ENCODE measurements around the gene CYB5RL.
"Not testable (repeated sequence)": the region's sequence is repeated elsewhere in the genome, so short reads cannot be mapped to it uniquely, and the experiment has no call there.

CYB5RL gene

GRCh38 chr1:54199765-54200518, at the start of gene CYB5RL, which contains the start of gene MRPL37:
CYB5RL (minus strand) TSS chr1:54200030; CDS start chr1:54195616, 4,414 bp downstream.
MRPL37 (plus strand) TSS chr1:54200167; CDS start chr1:54200244, 77 bp downstream.
- peak; percentile 80 to 89 for DNase-seq (ENCODE audit: low read depth in 2 of 2)

GRCh38 chr1:54248966-54249365, 49.1 kb upstream of the CYB5RL start:
- no peak for DNase-seq (ENCODE audit: low read depth in 2 of 2)

DNA sequence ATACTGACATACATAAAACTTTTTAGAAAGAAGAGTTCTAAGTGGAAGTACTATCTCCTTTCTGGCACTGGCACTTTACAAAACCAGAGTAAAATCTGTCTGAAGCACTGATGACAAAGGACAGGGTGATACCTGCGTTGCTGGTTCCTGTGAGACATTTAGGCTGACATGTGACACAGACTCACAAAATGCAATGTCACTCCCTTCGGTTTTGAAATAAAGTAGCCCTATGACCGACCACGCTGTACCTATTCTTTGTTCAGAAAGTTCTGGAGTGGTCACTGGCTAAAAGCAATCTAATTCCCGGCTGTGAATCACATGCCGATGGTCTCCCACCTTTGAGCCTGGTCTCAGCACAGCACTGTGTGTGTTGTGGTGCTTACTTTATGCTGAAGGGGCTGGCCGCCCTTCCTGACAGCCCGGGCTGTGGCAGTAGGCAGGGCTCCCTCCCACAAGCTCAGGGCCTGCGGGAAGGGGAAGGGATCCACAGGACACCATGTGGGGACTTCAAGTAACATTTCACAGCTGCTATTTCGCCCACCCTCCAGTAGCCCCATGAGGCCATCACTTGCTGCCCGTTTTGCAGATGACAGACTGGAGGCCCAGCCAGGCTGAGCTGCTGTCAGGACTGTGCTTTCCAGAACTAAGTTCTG, 48.2 kb upstream of the CYB5RL start:
- DNase-seq (ENCODE audit: low read depth in 2 of 2), result no peak

DNA sequence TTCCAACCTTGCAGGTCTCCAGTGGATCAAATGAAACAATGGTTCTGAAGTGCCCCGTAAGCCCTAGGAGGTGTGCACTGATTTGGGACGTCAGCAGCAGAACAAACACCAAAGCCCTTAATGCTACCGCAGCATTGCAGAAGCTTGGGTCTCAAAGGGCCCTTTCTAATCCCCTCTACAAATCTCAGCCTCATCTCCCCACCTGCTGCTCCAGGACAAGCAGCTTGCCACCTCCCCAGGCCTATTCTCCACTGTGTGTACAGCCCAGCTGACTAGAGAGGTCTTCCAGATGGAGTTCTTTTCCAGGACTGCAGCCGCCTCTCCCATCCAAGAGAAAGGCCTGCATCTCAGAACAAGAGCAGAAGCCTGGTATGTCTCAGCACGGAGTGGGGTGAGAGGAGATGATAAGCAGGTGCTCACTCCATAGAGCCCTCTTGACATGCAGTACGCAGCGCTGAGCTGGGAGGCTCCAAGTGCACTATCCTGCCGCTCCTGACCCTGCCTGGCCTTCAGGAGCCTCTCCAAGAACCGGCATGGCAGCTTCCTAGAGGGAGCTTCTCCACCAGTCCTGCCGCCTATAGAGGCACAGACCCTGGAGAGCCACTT, 46.4 kb upstream of the CYB5RL start:
- DNase-seq (ENCODE audit: low read depth in 2 of 2), result no peak

GRCh38 chr1:54245501-54245900, 45.7 kb upstream of the CYB5RL start:
- no peak for DNase-seq (ENCODE audit: low read depth in 2 of 2)

DNA sequence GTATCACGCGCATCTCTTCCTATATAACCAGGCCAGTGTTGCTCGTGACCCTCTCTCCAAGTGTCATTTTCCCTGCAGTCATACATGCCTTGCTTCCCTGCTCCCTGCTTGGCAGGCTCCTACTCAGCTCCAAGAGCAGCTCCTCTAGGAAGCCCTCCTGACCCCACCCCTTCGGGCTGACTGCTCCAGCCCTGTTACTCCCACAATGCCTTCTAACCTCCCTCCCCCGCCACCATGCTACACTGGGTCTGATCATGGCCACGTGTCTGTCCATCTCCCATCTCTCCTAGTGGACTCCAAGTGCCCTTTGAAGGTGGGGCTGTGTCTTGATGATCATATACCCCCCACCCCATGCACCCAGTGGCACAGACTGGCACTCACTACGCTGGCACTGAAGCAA, 44.8 kb upstream of the CYB5RL start:
- DNase-seq (ENCODE audit: low read depth in 2 of 2), result no peak

GRCh38 chr1:54243022-54243421, 43.2 kb upstream of the CYB5RL start:
- DNase-seq (ENCODE audit: low read depth in 2 of 2), result no peak

DNA sequence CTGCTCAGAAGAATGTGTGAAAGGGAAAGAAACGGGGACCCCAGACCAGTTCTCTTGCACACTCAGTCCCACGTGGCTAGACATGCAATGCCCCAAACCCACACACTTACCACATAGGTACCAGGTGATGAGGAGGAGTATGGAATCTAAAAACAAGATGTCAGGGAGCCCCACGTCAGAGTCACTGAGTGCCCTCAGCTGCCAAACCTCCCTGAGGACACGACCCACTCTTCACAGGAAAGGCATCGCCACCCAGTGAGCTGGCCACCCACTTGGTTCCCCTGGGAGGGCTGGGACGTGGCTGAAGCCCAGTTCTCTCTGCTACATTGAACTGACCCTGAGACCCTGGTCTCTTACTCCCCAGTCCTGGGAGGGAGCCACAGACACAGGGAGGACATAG, 41.5 kb upstream of the CYB5RL start:
- DNase-seq (ENCODE audit: low read depth in 2 of 2), result no peak

GRCh38 chr1:54240741-54241335, 41.0 kb upstream of the CYB5RL start:
- no peak for DNase-seq (ENCODE audit: low read depth in 2 of 2)

DNA sequence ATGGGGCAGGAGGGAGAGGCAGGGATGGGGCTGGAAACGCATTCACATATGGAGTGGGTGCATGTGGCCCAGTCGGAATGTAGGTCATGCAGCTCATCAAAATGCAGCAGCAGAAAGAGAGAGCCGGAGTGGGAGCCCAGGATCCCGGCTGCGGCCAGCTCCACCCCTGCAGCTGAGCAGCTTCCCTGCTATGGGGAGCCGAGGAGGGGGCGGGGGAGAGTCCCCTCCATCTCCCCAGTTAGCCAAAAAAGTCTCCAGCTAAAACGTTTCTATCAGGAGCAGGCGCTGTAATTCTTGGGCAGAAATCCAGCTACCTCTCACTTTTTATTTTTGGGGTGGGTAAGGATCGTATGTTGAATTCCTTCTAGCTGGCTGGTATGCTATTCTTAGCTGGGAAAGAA, 39.8 kb upstream of the CYB5RL start:
- no peak for DNase-seq (ENCODE audit: low read depth in 2 of 2)

- no peak for DNase-seq (ENCODE audit: low read depth in 2 of 2)
Observed at GRCh38 chr1:54239035-54239383, 39.2 kb upstream of the CYB5RL start.

- DNase-seq (ENCODE audit: low read depth in 2 of 2), result no peak
Observed at GRCh38 chr1:54238353-54239034, 38.7 kb upstream of the CYB5RL start.

DNA sequence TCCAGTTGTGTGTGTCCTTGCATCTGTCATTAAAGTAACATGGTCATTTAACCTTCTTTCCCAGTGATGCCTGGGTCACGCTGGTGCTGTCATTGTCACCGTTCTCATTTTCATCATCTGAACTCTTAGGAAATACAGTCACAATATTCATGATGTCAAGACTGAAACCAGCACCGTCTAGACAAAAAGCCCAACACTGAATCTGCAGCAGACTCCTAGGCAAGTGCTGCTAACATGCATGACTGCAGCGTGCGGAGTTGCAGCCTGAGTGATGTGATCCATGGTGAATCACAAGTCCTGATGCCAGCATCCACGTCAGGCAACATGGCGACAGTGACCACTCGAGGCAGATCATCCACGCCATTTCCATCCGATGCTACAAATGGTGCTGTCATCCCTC, 37.8 kb upstream of the CYB5RL start:
- DNase-seq (ENCODE audit: low read depth in 2 of 2), result no peak

DNA sequence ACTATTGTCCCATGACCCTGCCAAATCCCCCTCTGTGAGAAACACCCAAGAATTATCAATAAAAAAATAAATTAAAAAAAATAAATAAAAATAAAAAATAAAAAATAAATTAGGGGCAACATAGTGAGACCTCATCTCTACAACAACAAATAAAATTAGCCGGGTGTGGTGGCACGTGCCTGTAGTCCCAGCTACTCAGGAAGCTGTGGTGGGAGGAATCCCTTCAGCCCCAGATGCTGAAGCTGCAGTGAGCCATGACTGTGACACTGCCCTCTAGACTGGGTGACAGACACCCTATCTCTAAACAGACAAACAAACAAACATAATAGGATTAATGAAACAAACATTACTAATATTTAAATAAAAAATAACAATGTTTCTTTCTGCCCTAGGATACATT, 34.5 kb upstream of the CYB5RL start:
- DNase-seq (ENCODE audit: low read depth in 2 of 2), result no peak

DNA sequence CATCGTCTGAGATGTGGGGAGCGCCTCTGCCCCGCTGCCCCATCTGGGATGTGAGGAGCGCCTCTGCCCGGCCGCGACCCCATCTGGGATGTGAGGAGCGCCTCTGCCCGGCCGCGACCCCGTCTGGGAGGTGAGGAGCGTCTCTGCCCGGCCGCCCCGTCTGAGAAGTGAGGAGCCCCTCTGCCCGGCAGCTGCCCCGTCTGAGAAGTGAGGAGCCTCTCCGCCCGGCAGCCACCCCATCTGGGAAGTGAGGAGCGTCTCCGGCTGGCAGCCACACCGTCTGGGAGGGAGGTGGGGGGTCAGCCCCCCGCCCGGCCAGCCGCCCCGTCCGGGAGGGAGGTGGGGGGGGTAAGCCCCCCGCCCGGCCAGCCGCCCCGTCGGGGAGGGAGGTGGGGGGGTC, 33.4 kb upstream of the CYB5RL start:
- DNase-seq (ENCODE audit: low read depth in 2 of 2), result not testable (repeated sequence)

DNA sequence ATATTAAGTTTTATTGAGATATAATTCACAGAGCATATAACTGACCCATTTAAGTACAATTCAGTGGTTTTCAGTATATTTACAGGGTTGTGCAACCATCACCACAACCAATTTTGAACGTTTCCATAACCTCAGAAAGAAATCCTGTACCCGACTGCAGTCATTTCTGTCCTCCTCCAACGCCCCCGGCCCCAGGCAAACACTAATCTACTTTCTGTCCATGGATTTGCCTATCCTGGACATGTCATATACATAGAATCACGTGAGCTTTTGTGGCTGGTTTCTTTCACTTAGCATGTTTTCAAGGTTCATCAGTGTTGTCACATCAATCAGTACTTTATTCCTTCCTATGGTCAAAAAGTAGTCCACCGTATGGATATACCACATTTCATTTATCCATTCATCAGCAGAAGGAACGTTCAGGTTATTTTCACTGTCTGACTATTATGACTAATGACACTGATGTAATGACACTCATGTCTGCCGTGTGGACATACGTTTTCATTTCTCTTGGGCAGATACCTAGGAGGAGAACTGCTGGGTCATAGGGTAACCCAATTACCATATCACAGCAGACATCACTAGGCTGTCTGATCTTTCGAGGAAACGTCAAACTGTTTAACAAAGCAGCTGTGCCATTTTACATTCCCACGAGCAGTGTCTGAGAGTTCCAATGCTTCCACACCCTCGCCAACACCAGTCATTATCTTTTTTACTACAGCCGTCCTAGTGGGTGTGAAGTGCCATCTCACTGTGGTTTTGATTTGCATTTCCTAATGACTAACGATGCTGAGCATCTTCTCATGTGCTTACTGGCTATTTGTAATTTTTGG, 30.9 kb upstream of the CYB5RL start:
- DNase-seq (ENCODE audit: low read depth in 2 of 2), result peak; percentile 51 to 65

- DNase-seq (ENCODE audit: low read depth in 2 of 2), result peak; percentile 20 to 36
Observed at GRCh38 chr1:54229281-54229891, 29.6 kb upstream of the CYB5RL start.

DNA sequence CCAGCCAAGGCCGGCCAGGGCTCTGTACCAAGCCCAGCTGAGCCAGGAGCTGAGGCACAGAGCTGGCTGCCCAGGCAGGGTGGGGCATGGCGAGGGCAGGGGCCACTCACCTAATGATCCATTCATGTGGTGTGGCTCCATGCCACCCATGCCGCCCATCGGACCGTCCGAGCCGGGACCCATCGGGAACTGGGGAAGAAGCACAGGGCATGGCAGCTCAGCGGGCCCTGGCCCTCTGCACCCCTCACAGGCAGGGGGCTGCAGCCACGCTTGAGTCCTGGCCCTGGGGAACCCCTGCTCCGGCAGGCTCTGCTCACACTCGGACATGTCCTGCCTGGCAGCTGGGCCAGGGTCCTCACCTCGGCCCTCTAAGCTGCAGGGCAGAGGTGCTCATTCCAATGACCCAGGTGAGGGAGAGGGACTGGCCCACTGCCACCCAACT, 28.8 kb upstream of the CYB5RL start:
- no peak for DNase-seq (ENCODE audit: low read depth in 2 of 2)

DNA sequence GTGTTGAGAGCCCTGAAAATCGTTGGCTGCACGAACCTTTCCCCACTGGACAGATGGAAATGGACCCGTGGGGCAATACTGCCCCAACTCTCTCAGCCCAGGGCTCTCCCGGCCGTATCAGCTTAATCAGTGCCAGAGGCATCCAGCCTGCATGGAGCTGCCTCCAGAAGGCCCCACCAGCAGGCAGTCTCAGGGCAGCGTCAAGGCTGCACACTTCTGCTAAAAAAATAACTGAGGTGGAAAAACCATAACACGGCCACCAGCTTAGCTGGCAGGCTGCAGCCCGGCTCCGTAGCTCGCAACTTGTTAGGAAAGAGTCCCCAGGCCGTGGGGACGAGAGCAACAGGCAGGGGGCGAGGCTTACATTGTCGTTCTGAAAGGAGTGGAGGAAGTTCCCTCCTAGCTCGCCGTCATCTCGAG, 28.1 kb upstream of the CYB5RL start:
- no peak for DNase-seq (ENCODE audit: low read depth in 2 of 2)

DNA sequence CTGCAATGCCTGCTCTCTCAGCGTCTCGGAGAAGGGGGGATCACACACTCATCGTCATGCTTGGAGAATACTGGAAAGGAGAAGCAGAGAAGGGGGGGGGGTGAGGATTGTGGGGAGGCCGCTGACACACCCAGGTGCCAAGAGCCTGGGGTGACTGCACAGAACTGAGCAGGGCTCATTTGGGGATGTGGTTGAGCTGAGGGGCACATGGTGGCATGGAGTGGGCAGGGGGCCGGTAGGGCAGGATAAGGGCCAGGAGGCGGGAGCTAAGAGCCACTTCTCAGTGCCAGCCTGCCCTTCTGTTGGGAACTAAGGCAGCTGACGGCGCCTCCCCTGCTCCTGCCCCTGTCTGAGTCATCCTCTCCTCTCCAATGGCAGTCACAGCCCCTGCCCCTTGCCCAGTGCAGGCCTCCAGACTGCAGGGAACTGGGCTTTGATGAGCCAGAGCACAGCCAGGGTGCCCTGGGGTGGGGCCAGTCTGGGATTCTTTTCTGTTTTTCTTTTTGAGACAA, 27.3 kb upstream of the CYB5RL start:
- DNase-seq (ENCODE audit: low read depth in 2 of 2), result no peak
